GM19239 (cell line): Measurements from ENCODE around the gene ETFRF1.

Experiments
- DNase-seq: peaks from one replicate; pipeline ENCODE4 v3.0.0; 2011; ENCODE audit warnings: low spot score; ENCODE audit not compliant: insufficient read length
- FAIRE-seq: peaks from 2 replicates; lab custom pipeline; 2011; peaks lifted over from hg19 to GRCh38; lab: Jason Lieb, UNC

ETFRF1 gene, protein sequence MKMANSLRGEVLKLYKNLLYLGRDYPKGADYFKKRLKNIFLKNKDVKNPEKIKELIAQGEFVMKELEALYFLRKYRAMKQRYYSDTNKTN

GRCh38 chr12:25195056-25195971 is at the start of gene ETFRF1, which contains the start of gene DNAI7:
ETFRF1 (plus strand) TSS chr12:25195237; CDS start chr12:25203957, 8,720 bp downstream.
DNAI7 (minus strand) TSS chr12:25195160; CDS start chr12:25195078, 82 bp downstream.
- DNase-seq (peak; percentile 58), FAIRE-seq (peak; percentile 97)

GRCh38 chr12:25146686-25147085 is 48.4 kb upstream of the ETFRF1 start:
- DNase-seq (no peak), FAIRE-seq (no peak)

DNA sequence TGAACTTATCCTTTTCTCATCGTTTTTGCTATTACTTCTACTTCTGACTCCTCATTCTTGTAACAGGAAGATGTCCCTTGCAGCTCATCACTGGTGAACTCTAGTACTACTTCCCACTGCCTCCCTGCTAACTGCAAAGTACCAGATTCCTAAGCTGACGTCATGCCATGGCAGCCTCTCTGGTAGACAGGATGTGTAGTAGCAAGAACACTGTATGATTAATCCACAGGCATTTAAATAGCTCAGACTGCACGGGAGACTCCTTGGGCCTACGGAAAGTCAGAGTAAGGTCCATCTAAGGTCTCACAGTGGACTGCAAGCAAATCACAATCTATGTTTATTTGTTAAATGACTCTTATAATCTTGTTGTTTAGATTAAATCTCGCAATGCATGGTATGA is 43.6 kb upstream of the ETFRF1 start:
- no peak for FAIRE-seq
- no peak for DNase-seq

- FAIRE-seq: no peak
- no peak for DNase-seq
Measured at GRCh38 chr12:25152055-25152454, 43.0 kb upstream of the ETFRF1 start.

DNA sequence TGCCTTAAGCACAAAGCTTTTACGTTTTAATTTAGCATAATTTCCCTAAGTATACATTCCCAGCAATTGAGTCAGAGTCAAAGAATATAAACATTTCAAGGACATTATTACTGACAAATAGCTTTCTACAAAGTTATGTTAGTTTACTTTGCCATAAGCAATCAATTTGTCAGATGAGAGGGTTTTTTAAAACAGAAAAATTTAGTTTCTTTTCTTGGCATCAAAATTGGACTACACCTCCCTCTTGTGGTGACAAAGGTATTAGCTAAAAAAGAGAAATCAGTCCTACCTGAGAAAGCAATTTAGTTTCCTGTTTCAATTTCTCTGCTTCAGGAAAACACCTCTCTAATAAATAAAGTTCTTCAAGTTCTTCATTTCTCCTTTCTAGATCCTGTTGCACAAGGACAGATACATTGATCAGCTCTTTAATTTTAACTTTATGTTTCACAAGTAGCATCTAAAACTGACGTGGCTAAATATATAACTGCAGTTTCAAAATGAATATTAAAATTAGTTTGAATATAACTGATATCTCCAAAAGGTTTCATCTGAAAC is 39.9 kb upstream of the ETFRF1 start:
- DNase-seq (peak; percentile 26), FAIRE-seq (peak; percentile 98)

- FAIRE-seq (no peak), DNase-seq (no peak)
Measured at GRCh38 chr12:25156061-25156460, 39.0 kb upstream of the ETFRF1 start.

DNA sequence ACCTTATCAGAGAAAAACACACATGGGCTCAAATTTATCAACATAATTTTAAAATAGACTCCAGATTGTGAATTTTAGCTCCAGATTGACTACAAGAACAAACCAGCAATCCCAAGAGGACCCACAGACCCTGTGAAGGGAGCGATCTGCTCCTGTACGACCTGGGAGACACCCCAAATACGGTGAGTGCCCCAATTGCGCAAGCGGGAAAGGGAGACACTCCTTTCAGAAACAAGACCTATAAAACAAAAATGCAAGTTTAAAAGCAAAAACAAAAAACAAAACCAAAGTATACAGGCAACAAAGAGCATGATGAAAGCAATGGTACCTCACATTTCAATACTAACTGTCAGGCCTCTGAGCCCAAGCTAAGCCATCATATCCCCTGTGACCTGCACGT is 32.2 kb upstream of the ETFRF1 start:
- FAIRE-seq (no peak), DNase-seq (no peak)

DNA sequence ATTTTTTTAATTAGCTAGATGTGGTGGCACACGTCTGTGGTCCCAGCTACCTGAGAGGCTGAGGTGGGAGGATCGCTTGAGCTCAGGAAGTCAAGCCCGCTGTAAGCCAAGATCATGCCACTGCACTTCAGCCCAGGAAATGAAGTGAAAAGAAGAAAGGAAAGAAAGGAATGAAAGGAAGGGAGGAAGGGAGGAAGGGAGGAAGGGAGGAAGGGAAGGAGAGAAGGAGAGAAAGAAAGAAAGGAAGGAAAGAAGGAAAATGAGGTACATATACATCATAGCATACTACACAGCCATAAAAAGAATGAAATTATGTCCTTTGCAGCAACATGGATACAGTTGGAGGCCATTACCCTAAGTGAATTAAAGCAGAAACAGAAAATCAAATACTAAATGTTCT is 12.3 kb upstream of the ETFRF1 start:
- FAIRE-seq: no peak

DNA sequence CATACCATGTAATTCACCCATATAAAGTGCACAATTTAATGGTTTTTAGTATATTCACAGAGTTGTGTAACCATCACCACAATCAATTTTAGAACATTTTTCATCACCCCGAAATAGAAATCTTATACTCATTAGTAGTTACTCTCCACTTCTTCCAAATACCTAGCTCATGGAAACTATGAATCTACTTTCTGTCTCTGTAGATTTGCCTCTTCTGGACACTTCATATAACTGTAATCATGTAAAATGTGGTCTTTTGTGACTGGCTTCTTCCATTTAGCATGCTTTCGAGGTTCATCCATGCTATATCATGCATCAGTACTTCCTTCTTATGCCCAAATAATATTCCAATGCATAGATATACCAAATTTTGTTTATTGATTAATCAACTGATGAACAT is 10.9 kb upstream of the ETFRF1 start:
- FAIRE-seq (no peak), DNase-seq (no peak)

More for the DNA sequence above, 12.3 kb upstream of the ETFRF1 start:
- DNase-seq: no peak

- no peak for DNase-seq
- FAIRE-seq: peak; percentile 83
Measured at GRCh38 chr12:25186038-25186787, 8.8 kb upstream of the ETFRF1 start.

GRCh38 chr12:25186788-25187402 is 8.1 kb upstream of the ETFRF1 start:
- no peak for DNase-seq

DNA sequence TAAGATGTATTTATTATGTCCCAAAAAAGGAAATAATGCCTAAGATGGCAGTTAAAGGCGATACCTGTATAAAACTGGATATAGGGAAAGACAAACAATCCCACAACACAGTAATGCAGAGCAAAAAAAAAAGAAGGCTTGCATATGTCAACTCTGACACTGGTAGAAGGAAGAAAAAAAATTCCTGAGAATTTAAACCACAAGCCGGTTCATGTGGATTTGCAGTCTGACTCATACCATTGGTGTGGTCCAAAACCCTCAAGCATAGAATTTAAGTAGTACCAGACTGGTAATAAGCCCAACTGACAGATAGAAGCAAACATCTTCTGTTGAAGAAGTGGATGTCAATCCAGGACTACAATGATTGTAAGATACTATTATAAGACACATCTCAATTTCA is 7.3 kb upstream of the ETFRF1 start:
- no peak for FAIRE-seq

More at GRCh38 chr12:25186788-25187402, 8.1 kb upstream of the ETFRF1 start:
- FAIRE-seq: peak; percentile 82

DNA sequence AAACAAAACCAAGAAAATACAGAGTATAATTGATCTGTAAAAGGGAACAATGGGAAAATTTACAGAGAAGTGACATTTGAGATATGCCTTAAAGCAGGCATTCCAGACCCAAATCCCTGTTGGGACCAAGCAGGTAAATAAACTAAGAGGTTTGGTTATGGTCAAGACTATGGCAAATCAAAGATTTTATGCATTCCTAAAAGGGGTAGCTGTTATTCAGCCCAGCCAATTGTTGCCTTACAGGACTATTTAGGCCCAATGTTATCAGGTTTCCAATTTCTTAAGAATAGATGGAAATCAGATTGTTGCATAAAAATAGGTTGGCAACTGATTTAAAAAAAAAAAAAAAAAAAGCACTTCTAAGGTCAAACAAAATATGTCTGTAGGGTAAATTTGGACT is 5.4 kb upstream of the ETFRF1 start:
- DNase-seq (no peak), FAIRE-seq (no peak)

More for the DNA sequence above, 7.3 kb upstream of the ETFRF1 start:
- DNase-seq: no peak

- DNase-seq: no peak
- FAIRE-seq: no peak
Measured at GRCh38 chr12:25190793-25191192, 4.2 kb upstream of the ETFRF1 start.

GRCh38 chr12:25194214-25194613 is 823 bp upstream of the ETFRF1 start:
- DNase-seq: no peak
- no peak for FAIRE-seq

GRCh38 chr12:25194722-25195055 is 348 bp upstream of the ETFRF1 start:
- FAIRE-seq: no peak
- DNase-seq: no peak

GRCh38 chr12:25197608-25198007 is 2.6 kb downstream of the ETFRF1 start:
- no peak for FAIRE-seq
- no peak for DNase-seq

- FAIRE-seq: no peak
- no peak for DNase-seq
Measured at GRCh38 chr12:25200703-25201102, 5.7 kb downstream of the ETFRF1 start.

GRCh38 chr12:25202137-25202536 is 7.1 kb downstream of the ETFRF1 start:
- no peak for DNase-seq
- FAIRE-seq: no peak

DNA sequence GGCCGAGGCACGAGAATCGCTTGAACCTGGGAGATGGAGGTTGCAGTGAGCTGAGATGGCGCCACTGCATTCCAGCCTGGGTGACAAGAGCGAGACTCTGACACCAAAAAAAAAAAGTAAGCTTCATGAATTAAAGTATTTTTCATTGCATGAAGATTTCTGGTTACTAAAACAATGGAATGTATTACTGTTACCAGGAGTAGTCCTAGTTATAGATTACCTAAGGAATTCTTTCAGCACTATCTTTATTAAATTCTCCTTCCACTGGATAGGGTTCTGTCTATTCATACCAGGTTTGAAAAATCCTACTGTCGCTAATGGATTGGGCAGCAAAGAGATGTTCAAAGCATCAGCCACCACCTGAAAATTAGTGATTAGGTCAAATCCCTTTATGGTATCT is 12.4 kb downstream of the ETFRF1 start:
- DNase-seq: no peak
- FAIRE-seq: no peak
